Gastrocnemius medialis (tissue), 4 donors: ENCODE data around the gene SPTBN4.

ENCODE experiments used
- POLR2A ChIP-seq, 2 donors: fragments of 450-650 bp; IDR thresholded peaks; one replicate each; pipeline ENCODE4 v1.6.1; 2017; ENCODE audit warnings: antibody characterized with exemption in 2 of 2, mild to moderate bottlenecking in 2 of 2, moderate library complexity in 2 of 2
- TF ChIP-seq, protein P1 (sequence below), 5 experiments: fragments of 450-650 bp in 3 of 5; fragments of 200-600 bp in 2 of 5; sonication (generic) in 2 of 5; IDR thresholded peaks in 4 of 5; conservative IDR thresholded peaks in 1 of 5; 1 replicate in 4 of 5; 2 replicates in 1 of 5; pipeline ENCODE4 v1.5.1; 2016 to 2019; ENCODE audit warnings: antibody characterized with exemption in 5 of 5, mild to moderate bottlenecking in 3 of 5, moderate library complexity in 3 of 5

DNA sequence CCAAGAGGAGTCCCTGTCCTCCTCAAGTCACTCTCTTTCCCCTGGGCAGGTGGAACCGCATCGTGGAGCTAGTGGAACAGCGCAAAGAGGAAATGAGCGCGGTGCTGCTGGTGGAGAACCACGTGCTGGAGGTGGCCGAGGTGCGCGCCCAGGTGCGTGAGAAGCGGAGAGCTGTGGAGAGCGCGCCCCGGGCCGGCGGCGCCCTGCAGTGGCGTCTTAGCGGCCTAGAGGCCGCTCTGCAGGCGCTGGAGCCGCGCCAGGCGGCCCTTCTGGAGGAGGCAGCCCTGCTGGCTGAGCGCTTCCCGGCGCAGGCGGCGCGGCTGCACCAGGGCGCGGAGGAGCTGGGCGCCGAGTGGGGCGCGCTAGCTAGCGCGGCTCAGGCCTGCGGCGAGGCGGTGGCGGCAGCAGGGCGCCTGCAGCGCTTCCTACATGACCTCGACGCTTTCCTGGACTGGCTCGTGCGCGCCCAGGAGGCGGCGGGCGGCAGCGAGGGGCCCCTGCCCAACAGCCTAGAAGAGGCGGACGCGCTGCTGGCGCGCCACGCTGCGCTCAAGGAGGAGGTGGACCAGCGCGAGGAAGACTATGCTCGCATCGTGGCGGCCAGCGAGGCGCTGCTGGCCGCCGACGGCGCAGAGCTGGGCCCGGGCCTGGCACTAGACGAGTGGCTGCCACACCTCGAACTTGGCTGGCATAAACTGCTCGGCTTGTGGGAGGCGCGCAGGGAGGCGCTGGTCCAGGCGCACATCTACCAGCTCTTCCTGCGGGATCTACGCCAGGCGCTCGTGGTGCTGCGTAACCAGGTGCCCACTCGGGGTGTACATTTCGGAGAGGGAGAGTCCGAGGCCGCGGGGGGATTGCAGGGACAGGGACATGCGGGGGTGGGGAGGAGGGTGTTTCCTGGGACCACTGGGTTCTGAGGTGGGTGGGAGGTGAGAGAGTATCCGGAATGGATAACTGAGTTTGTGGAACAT lies 52.8 kb downstream of the SPTBN4 start:
- TF ChIP-seq, protein P1, sequence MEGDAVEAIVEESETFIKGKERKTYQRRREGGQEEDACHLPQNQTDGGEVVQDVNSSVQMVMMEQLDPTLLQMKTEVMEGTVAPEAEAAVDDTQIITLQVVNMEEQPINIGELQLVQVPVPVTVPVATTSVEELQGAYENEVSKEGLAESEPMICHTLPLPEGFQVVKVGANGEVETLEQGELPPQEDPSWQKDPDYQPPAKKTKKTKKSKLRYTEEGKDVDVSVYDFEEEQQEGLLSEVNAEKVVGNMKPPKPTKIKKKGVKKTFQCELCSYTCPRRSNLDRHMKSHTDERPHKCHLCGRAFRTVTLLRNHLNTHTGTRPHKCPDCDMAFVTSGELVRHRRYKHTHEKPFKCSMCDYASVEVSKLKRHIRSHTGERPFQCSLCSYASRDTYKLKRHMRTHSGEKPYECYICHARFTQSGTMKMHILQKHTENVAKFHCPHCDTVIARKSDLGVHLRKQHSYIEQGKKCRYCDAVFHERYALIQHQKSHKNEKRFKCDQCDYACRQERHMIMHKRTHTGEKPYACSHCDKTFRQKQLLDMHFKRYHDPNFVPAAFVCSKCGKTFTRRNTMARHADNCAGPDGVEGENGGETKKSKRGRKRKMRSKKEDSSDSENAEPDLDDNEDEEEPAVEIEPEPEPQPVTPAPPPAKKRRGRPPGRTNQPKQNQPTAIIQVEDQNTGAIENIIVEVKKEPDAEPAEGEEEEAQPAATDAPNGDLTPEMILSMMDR (IDR thresholded peaks at IDR 0.05 in 4 of 5, conservative IDR thresholded peaks at IDR 0.05 in 1 of 5): no peak
- no peak for TF ChIP-seq POLR2A (IDR thresholded peaks at IDR 0.05)
